ENCODE results near the gene ASTN2. TPM values are rescaled to one million over a fixed set of nuclear protein-coding genes. Genes with fewer than 3 reads are reported as not detected.
"Not testable (repeated sequence)": the region's sequence is repeated elsewhere in the genome, so short reads cannot be mapped to it uniquely, and the experiment has no call there.

Gene ASTN2
- total and polyA plus RNA-seq, 2 donors = 3.1 to 10.2 TPM

- H3K27ac ChIP-seq (ENCODE audit: low read depth) = no peak overlapping the region
- no peaks in the 10 kb centered on the region for H3K4me1 ChIP-seq (ENCODE audit: insufficient read depth)
- 83% methylated on average over 3 of the region's 3 CpGs for WGBS
- no peak overlapping the region for H3K4me3 ChIP-seq (ENCODE audit: low read depth, low read length)
- no peaks in the 10 kb centered on the region for H3K36me3 ChIP-seq (ENCODE audit: insufficient read depth)
- no peak for DNase-seq (ENCODE audit: extremely low spot score)
These were observed 475.2 kb downstream of the ASTN2 start for GRCh38 chr9:116939614-116940013.

GRCh38 chr9:116939161-116939560 lies 475.7 kb downstream of the ASTN2 start:
- no peaks in the 10 kb centered on the region for H3K4me1 ChIP-seq (ENCODE audit: insufficient read depth)
- WGBS = 71% methylated on average over 1 of the region's 1 CpG
- DNase-seq (ENCODE audit: extremely low spot score) = no peak
- H3K27ac ChIP-seq (ENCODE audit: low read depth) = no peak overlapping the region
- no peaks in the 10 kb centered on the region for H3K36me3 ChIP-seq (ENCODE audit: insufficient read depth)
- H3K4me3 ChIP-seq (ENCODE audit: low read depth, low read length) = no peak overlapping the region

- H3K4me1 ChIP-seq (ENCODE audit: insufficient read depth) = peaks cover 1% of the 10 kb centered on the region
- DNase-seq (ENCODE audit: extremely low spot score) = no peak
- no peaks in the 10 kb centered on the region for H3K36me3 ChIP-seq (ENCODE audit: insufficient read depth)
- no peak overlapping the region for H3K27ac ChIP-seq (ENCODE audit: low read depth)
- no peak overlapping the region for H3K4me3 ChIP-seq (ENCODE audit: low read depth, low read length)
These were observed 477.5 kb downstream of the ASTN2 start for GRCh38 chr9:116937361-116937760.

GRCh38 chr9:116935149-116935897 lies 479.5 kb downstream of the ASTN2 start:
- DNase-seq (ENCODE audit: extremely low spot score) = no peak
- no peak overlapping the region for H3K4me3 ChIP-seq (ENCODE audit: low read depth, low read length)
- whole genome bisulfite sequencing = 54% methylated on average over 5 of the region's 5 CpGs
- no peak overlapping the region for H3K27ac ChIP-seq (ENCODE audit: low read depth)
- no peaks in the 10 kb centered on the region for H3K36me3 ChIP-seq (ENCODE audit: insufficient read depth)
- H3K4me1 ChIP-seq (ENCODE audit: insufficient read depth) = peaks cover 1% of the 10 kb centered on the region

- Histone ChIP-seq H3K4me1 (ENCODE audit: insufficient read depth) (peaks cover 1% of the 10 kb centered on the region), H3K36me3 (ENCODE audit: insufficient read depth) (no peaks in the 10 kb centered on the region), H3K27ac (ENCODE audit: low read depth) (no peak overlapping the region), H3K4me3 (ENCODE audit: low read depth, low read length) (no peak overlapping the region)
- no peak for DNase-seq (ENCODE audit: extremely low spot score)
- WGBS = 85% methylated on average over 5 of the region's 5 CpGs
These were observed 480.7 kb downstream of the ASTN2 start for GRCh38 chr9:116934131-116934530.

- no peak for DNase-seq (ENCODE audit: extremely low spot score)
- 45% methylated on average over 2 of the region's 2 CpGs for WGBS
- Histone ChIP-seq H3K36me3 (ENCODE audit: insufficient read depth) (no peaks in the 10 kb centered on the region), H3K4me3 (ENCODE audit: low read depth, low read length) (no peak overlapping the region), H3K4me1 (ENCODE audit: insufficient read depth) (peaks cover 1% of the 10 kb centered on the region), H3K27ac (ENCODE audit: low read depth) (no peak overlapping the region)
These were observed 481.6 kb downstream of the ASTN2 start for GRCh38 chr9:116933251-116933650.

- Histone ChIP-seq H3K27ac (ENCODE audit: low read depth) (no peak overlapping the region), H3K4me1 (ENCODE audit: insufficient read depth) (peaks cover 1% of the 10 kb centered on the region), H3K36me3 (ENCODE audit: insufficient read depth) (no peaks in the 10 kb centered on the region), H3K4me3 (ENCODE audit: low read depth, low read length) (no peak overlapping the region)
- WGBS = 68% methylated on average over 3 of the region's 3 CpGs
- no peak for DNase-seq (ENCODE audit: extremely low spot score)
These were observed 485.2 kb downstream of the ASTN2 start for GRCh38 chr9:116929621-116930020.

GRCh38 chr9:116928884-116929283 lies 486.0 kb downstream of the ASTN2 start:
- no peak for DNase-seq (ENCODE audit: extremely low spot score)
- Histone ChIP-seq H3K4me1 (ENCODE audit: insufficient read depth) (peaks cover 1% of the 10 kb centered on the region), H3K36me3 (ENCODE audit: insufficient read depth) (no peaks in the 10 kb centered on the region), H3K4me3 (ENCODE audit: low read depth, low read length) (no peak overlapping the region), H3K27ac (ENCODE audit: low read depth) (no peak overlapping the region)
- WGBS = 39% methylated on average over 4 of the region's 4 CpGs

- H3K4me1 ChIP-seq (ENCODE audit: insufficient read depth) = no peaks in the 10 kb centered on the region
- no peak for DNase-seq (ENCODE audit: extremely low spot score)
- H3K27ac ChIP-seq (ENCODE audit: low read depth) = no peak overlapping the region
- H3K36me3 ChIP-seq (ENCODE audit: insufficient read depth) = no peaks in the 10 kb centered on the region
- 31% methylated on average over 2 of the region's 2 CpGs for WGBS
- no peak overlapping the region for H3K4me3 ChIP-seq (ENCODE audit: low read depth, low read length)
These were observed 486.6 kb downstream of the ASTN2 start for GRCh38 chr9:116928289-116928688.

- no peaks in the 10 kb centered on the region for H3K36me3 ChIP-seq (ENCODE audit: insufficient read depth)
- no peaks in the 10 kb centered on the region for H3K4me1 ChIP-seq (ENCODE audit: insufficient read depth)
- H3K27ac ChIP-seq (ENCODE audit: low read depth) = no peak overlapping the region
- WGBS = 55% methylated on average over 3 of the region's 3 CpGs
- DNase-seq (ENCODE audit: extremely low spot score) = no peak
- H3K4me3 ChIP-seq (ENCODE audit: low read depth, low read length) = no peak overlapping the region
These were observed 487.1 kb downstream of the ASTN2 start for GRCh38 chr9:116927726-116928125.

GRCh38 chr9:116925121-116925520 lies 489.7 kb downstream of the ASTN2 start:
- no peaks in the 10 kb centered on the region for H3K36me3 ChIP-seq (ENCODE audit: insufficient read depth)
- DNase-seq (ENCODE audit: extremely low spot score) = no peak
- no peak overlapping the region for H3K4me3 ChIP-seq (ENCODE audit: low read depth, low read length)
- H3K4me1 ChIP-seq (ENCODE audit: insufficient read depth) = no peaks in the 10 kb centered on the region
- H3K27ac ChIP-seq (ENCODE audit: low read depth) = no peak overlapping the region

- Histone ChIP-seq H3K27ac (ENCODE audit: low read depth) (no peak overlapping the region), H3K36me3 (ENCODE audit: insufficient read depth) (no peaks in the 10 kb centered on the region), H3K4me3 (ENCODE audit: low read depth, low read length) (no peak overlapping the region), H3K4me1 (ENCODE audit: insufficient read depth) (no peaks in the 10 kb centered on the region)
- 79% methylated on average over 6 of the region's 6 CpGs for WGBS
- no peak for DNase-seq (ENCODE audit: extremely low spot score)
These were observed 490.3 kb downstream of the ASTN2 start for GRCh38 chr9:116924462-116925110.

GRCh38 chr9:116917895-116918508 lies 496.9 kb downstream of the ASTN2 start:
- H3K4me3 ChIP-seq (ENCODE audit: low read depth, low read length); H3K36me3 ChIP-seq (ENCODE audit: insufficient read depth); DNase-seq (ENCODE audit: extremely low spot score); H3K27ac ChIP-seq (ENCODE audit: low read depth); H3K4me1 ChIP-seq (ENCODE audit: insufficient read depth): not testable (repeated sequence)
- 81% methylated on average over 3 of the region's 3 CpGs for WGBS

- H3K27ac ChIP-seq (ENCODE audit: low read depth) = no peak overlapping the region
- no peak for DNase-seq (ENCODE audit: extremely low spot score)
- no peak overlapping the region for H3K4me3 ChIP-seq (ENCODE audit: low read depth, low read length)
- no peaks in the 10 kb centered on the region for H3K4me1 ChIP-seq (ENCODE audit: insufficient read depth)
- H3K36me3 ChIP-seq (ENCODE audit: insufficient read depth) = no peaks in the 10 kb centered on the region
- 50% methylated on average over 2 of the region's 2 CpGs for WGBS
These were observed 501.3 kb downstream of the ASTN2 start for GRCh38 chr9:116913536-116913935.

Measured in urinary bladder (tissue), 4 donors.